ENCODE results near the gene RNF11.

GRCh38 chr1:51224255-51224654 is 11.8 kb upstream of the RNF11 start:
- TF ChIP-seq REST (IDR thresholded peaks at IDR 0.05; ENCODE audit: insufficient read depth in 1 of 2, low read depth in 2 of 2, low read length in 2 of 2) = no peak
- no peak for TF ChIP-seq TAF1 (IDR thresholded peaks at IDR 0.05; ENCODE audit: borderline replicate concordance, insufficient read depth, low read length)

Data from PFSK-1 (cell line).